NCI-H2227 (cell line): ENCODE data around the gene RAB17.
"Not testable (repeated sequence)": the region's sequence is repeated elsewhere in the genome, so short reads cannot be mapped to it uniquely, and the experiment has no call there.

Experiments used
- DNase-seq: peaks from one replicate; lab custom pipeline; 2025; ENCODE audit not compliant: unreplicated experiment; lab: John Stamatoyannopoulos, UW

Gene RAB17

GRCh38 chr2:237600205-237600846, 9.8 kb upstream of the RAB17 start:
- DNase-seq = no peak

DNA sequence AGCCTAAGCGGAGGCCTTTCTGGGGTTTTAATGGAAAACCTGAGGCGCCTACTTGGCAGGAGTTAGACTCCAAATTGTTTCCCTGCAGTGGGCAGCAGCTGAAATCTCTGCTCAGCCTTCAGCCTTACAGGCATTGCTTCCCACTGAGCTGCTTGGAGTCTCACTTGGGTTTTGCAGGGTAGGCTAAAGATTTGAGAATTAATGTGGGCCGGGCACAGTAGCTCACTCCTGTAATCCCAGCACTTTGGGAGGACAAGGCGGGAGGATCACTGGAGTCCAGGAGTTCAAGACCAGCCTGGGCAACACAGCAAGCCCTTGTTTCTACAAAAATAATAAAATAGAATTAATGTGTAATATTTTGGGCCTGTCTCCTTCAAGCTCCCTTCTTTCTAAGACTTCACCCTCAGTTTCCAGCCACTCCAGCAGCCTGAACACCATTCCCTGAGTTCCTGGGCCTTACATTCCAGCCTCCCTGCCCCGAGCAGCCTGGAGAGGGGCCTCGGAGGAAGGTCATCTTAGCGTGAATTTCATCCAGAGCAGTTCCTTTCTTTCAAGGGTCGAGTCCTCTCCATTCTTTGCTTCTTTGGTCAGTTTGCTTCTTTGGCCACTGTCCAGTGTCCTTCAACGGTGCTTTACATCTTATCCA, 9.1 kb upstream of the RAB17 start:
- DNase-seq = no peak

DNA sequence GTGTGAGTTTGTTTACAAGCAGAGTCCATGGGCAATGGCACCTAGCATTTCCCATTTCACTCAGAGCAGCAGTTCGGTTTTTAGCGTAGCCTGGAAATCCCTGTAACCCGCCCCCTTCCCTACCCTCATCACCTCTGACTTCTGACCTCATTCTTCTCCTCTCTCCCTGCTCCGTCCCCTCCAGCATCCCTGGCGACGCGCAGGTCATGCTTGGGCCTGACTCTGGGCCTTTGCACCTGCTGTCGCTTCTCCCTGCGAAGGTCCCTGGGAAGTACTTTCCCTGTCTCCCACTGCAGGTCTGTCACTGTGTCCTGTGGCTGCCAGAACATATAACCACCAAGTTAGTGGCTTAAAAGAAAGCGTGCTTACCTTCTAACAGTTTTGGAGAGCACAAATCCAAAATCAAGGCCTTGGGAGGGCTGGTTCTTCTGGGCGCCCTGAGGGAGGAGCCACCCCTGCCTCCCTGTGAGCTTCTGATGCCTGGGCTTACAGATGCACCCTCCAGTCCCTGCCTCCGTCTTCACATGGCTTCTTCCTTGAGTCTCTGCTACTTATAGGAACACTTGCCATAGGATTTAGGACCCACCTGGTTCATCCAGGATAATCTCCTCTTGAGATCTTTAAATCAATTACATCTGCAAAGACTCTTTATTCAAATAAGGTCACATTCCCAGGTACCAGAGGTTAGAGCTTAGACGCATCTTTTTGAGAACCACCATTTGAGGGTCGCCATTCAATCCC, 8.1 kb upstream of the RAB17 start:
- DNase-seq = no peak

- no peak for DNase-seq
Observed at GRCh38 chr2:237597196-237598145, 6.9 kb upstream of the RAB17 start.

GRCh38 chr2:237596520-237597195, 6.1 kb upstream of the RAB17 start:
- DNase-seq = no peak

- not testable (repeated sequence) for DNase-seq
Observed at GRCh38 chr2:237595829-237596519, 5.4 kb upstream of the RAB17 start.

- no peak for DNase-seq
Observed at GRCh38 chr2:237594514-237594871, 4.0 kb upstream of the RAB17 start.

- DNase-seq = no peak
Observed at GRCh38 chr2:237593596-237594320, 3.2 kb upstream of the RAB17 start.

DNA sequence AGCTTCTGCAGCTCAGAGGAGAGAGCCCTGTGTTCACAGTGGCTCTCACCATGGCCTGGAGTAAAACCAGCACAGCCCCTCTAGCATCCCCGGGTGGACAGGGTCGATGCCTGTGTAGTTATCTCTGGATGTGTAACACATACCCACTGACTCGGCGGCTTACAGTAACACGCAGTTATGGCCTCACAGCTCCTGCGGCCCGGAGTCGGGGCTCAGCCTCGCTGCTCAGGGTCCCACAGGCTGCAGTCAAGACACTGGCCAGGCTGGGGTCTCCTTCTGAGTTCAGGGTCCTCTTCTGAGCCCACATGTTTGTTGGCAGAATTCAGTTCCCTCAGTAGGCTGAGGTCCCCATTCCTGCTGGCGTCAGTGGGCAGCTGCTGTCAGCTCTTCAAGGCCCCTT, 2.5 kb upstream of the RAB17 start:
- DNase-seq = no peak

DNA sequence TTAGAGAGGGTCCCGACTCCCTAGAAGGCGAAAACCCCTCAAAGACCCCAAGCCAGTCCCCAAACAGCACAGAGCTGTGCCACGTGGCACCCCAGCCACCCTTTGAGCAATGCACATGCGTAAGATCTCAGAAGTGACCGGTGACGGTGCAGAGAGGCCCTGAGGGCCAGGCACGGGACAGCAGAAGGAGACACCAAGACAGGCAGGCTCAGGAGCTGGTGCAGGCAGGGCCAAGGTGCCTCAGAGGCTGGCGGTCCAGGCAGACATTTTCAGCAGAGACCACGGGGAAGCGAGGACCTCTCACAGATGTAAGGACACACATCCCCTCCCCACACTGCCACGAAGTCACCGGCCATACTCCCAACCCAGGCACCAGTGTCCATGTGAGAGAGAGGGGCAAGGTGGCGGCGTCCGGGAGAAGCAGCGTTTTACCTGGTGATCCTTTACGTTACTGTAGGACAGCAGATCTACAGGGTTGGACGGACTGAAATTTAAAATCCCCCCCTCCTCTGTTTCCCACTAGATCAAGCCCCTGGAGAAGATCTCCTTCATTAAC, 2.0 kb upstream of the RAB17 start:
- DNase-seq = no peak

- no peak for DNase-seq
Observed at GRCh38 chr2:237591141-237591881, 777 bp upstream of the RAB17 start.

DNA sequence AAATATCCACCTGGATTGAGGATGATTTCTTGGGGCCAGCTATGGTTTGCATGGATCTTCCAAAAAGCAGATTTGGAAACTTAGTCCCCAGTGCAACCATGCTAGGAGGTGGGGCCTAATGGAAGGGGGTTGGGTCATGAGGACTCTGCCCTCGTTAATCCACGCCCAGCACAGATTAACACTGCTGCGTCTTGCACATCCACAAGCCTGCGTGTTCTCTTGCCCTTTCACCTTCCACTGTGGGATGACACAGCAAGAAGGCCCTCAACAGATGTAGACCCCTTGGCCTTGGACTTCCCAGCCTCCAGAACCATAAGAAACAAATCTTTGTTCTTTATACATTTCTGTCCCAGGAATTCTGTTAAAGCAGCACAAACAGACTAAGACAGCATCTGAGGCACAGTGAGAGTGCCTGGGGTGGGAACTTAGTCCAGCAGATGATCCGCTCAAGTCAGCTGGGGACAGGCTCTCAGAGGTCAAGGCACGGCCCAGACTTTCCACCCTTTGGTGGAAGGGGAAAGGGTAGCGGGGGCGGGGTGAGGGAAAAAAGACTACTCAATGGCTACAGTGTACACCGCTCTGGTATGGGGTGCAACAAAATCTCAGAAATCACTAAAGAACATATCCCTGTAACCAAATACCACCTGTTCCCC, 2.4 kb downstream of the RAB17 start:
- no peak for DNase-seq

- no peak for DNase-seq
Observed at GRCh38 chr2:237585590-237586221, 4.8 kb downstream of the RAB17 start.

DNA sequence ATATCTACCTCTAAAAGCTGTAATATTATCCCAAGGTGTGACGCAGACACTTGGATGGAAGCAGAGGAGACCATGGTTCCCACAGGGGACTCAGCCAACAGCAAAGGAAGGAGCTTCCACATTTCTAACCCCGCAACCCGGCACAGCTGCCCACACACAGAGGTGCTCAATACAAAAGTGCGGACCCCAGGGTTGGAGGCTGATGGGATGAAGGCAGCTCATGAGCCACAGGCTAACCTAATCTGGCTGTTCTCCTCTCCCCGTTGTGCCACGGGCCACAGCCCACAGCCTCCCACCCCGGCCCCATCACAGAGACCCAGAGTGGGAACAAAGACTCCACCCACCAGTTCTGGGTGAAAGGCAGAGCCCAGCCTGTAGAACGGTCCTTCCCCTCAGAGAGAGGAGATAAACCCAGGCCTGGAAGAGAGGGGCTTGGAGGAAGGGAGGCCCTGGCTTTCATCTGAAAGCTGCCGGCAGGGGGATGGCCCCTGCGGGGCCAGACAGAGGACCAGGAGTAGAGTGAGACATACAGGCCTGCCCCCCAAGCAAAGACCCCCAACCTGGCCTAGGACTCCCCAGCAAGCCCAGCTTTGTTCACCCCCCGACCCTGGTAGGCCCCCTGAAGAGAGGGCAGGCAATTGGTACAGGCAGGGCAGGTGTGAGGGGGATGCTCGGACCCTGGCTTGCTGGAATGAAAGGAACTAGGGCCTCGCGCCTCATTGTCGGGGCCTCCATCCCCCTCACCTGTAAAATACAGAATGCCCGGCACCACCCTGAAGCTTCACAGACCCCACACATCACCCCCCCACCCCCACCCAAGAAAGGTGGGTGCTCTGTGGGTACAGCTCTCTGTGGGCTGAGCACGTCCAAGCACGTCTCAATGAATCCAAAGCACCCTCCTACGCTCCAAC, 6.9 kb downstream of the RAB17 start:
- DNase-seq = no peak

GRCh38 chr2:237581751-237582746, 8.5 kb downstream of the RAB17 start:
- peak; percentile 49 for DNase-seq
